Measurements from ENCODE around the gene S100PBP.

S100PBP gene

DNA sequence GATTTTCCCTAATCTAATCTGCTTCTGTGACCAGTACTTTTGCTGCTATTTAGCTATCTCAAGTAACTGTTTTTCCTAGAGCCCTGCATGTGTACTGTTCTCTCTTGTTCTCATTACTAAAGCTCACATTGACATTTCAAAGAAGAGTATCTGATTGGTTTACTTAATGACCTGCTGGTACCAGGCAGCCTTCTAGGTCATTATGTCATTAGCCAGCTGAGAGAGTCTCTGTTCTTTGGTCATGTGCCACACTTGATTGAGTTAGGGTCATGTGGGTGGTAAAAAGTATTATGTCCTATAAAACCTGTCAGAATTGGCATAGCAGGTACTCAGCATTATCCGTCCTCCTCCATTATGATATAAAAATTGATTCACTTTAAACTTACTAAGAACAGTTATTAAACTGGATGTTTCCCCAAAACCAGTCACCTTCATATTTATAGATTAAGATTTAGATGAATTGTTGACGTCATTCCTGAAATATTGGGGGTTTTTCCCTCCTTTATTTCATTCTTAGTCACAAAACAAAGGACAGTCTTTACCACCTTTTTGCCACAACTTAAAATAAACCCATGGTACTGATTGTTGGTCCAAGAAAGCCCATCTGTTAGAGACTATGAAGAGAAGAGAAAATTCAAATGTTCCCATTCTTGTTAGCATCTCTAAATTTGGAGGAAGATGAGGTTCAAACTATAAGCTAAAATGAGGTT is 31.1 kb downstream of the S100PBP start:
- no peak overlapping the region for H3K4me3 ChIP-seq (ENCODE audit: low read length)
- H3K4me1 ChIP-seq (ENCODE audit: control insufficient read depth, insufficient read depth, low read length), result no peaks in the 10 kb centered on the region
- H3K9me3 ChIP-seq (ENCODE audit: control insufficient read depth, low read length), result no peaks in the 10 kb centered on the region
- H3K9ac ChIP-seq (ENCODE audit: low read length), result no peak overlapping the region
- peaks cover 35% of the 10 kb centered on the region for H3K36me3 ChIP-seq (ENCODE audit: control insufficient read depth, insufficient read depth, low read length, severe bottlenecking)
- H3K27me3 ChIP-seq (replicated peaks; ENCODE audit: control insufficient read depth, insufficient read depth, low read length), result no peaks in the 10 kb centered on the region
- DNase-seq (ENCODE audit: low read depth), result no peak

DNA sequence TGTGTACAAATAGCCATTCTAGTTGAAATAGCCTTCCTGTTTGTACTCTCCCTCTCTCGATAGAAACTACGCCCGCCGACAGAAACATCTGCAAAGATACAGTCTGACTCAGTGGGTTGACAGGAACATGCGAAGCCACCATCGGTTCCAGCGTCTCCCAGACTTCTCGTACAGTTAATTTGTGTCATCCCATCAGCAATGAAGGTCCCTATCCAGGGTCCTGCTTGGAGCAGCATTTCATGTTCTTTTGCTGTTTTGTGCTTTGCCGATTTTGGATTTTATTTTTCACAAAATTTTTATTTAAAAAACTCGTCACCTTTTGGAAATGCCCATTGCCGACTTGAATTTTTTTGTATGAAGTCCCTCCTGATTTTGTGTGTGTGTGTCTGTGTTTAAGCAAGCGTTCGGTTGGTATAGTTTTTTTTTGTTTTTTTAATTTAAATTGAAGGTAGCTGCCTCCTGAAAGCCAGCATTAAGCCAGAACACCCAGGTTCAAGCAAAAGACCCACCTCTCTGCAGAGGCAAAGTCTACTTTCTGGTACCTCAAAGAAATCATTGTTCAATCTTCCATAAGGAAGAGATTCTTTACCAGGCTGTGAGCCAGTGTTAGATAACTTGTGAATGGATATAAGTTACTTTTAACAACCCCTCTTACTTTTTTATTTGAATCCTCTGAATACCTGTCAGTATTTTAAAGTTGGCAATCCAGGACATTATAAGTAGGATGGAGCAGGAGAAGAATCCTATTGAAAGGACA is 38.6 kb downstream of the S100PBP start:
- Histone ChIP-seq H3K4me1 (ENCODE audit: control insufficient read depth, insufficient read depth, low read length) (no peaks in the 10 kb centered on the region), H3K27me3 (replicated peaks; ENCODE audit: control insufficient read depth, insufficient read depth, low read length) (no peaks in the 10 kb centered on the region), H3K9ac (ENCODE audit: low read length) (no peak overlapping the region), H3K4me3 (ENCODE audit: low read length) (no peak overlapping the region), H3K36me3 (ENCODE audit: control insufficient read depth, insufficient read depth, low read length, severe bottlenecking) (peaks cover 60% of the 10 kb centered on the region), H3K9me3 (ENCODE audit: control insufficient read depth, low read length) (no peaks in the 10 kb centered on the region)
- DNase-seq (ENCODE audit: low read depth), result no peak

DNA sequence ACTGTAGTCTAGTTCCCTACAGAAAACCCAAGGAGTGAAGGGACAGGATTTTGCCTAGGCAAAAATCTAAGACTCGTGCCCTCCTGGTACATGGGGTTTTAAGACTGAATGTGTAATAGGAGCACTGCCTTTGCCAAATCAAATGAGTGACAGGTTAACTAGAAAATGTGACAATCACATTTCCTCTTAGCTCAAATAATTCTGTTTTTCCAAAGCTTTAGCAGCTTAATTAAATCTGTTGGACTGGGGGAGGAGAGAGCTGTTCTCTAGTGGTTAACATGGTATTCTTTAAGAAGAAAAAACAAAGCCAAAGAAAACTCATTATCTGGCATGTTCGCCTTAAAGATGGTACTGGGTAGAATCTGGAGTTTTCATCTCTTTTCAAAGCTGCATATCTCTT is 40.7 kb downstream of the S100PBP start:
- no peak for DNase-seq (ENCODE audit: low read depth)
- peaks cover 55% of the 10 kb centered on the region for H3K36me3 ChIP-seq (ENCODE audit: control insufficient read depth, insufficient read depth, low read length, severe bottlenecking)
- H3K9me3 ChIP-seq (ENCODE audit: control insufficient read depth, low read length), result no peaks in the 10 kb centered on the region
- no peak overlapping the region for H3K4me3 ChIP-seq (ENCODE audit: low read length)
- no peaks in the 10 kb centered on the region for H3K27me3 ChIP-seq (replicated peaks; ENCODE audit: control insufficient read depth, insufficient read depth, low read length)
- peaks cover 6% of the 10 kb centered on the region for H3K4me1 ChIP-seq (ENCODE audit: control insufficient read depth, insufficient read depth, low read length)
- H3K9ac ChIP-seq (ENCODE audit: low read length), result no peak overlapping the region

DNA sequence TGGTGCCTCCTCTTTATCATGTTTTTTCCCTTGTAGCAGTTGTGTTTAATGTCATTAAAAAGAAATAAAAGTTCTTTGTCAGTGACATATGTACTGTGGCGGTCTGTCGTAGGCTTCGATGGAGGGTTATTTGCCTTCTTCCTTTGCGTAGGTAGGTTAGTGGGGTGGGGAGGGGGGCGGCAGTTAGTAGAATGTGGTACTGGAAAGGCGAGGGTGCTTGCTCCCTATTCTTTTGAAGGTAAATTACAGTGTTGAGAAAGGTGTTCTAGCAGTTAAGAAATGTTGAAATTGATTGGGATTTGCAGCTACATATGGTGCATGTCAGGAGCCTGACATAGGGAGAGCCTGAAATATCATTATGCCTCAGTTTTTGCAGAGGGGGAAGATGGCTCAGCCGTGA is 41.3 kb downstream of the S100PBP start:
- Histone ChIP-seq H3K4me1 (ENCODE audit: control insufficient read depth, insufficient read depth, low read length) (peaks cover 6% of the 10 kb centered on the region), H3K27me3 (replicated peaks; ENCODE audit: control insufficient read depth, insufficient read depth, low read length) (no peaks in the 10 kb centered on the region), H3K36me3 (ENCODE audit: control insufficient read depth, insufficient read depth, low read length, severe bottlenecking) (peaks cover 49% of the 10 kb centered on the region), H3K9ac (ENCODE audit: low read length) (no peak overlapping the region), H3K9me3 (ENCODE audit: control insufficient read depth, low read length) (no peaks in the 10 kb centered on the region), H3K4me3 (ENCODE audit: low read length) (no peak overlapping the region)
- DNase-seq (ENCODE audit: low read depth), result no peak

DNA sequence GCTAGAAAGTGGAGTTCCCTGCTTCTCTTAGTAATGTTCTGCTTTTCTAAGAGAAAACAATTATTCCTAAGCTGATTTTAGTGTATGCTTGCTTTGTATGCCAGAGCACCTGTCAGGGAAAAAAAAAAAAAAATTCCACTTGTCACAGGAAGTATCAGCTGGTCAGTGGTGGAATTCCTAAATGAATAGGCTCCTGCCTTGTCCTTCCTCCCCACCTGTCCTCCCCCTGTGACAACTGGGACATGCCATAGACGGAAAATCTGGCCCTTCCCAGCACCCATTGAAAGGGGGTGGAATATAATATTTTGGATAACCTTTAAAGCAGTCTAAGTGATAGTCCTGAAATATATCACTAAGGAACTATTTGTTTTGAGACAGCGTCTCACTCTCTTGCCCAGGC is 42.5 kb downstream of the S100PBP start:
- Histone ChIP-seq H3K4me3 (ENCODE audit: low read length) (no peak overlapping the region), H3K4me1 (ENCODE audit: control insufficient read depth, insufficient read depth, low read length) (peaks cover 6% of the 10 kb centered on the region), H3K36me3 (ENCODE audit: control insufficient read depth, insufficient read depth, low read length, severe bottlenecking) (peaks cover 38% of the 10 kb centered on the region), H3K9ac (ENCODE audit: low read length) (no peak overlapping the region), H3K9me3 (ENCODE audit: control insufficient read depth, low read length) (no peaks in the 10 kb centered on the region), H3K27me3 (replicated peaks; ENCODE audit: control insufficient read depth, insufficient read depth, low read length) (no peaks in the 10 kb centered on the region)
- DNase-seq (ENCODE audit: low read depth), result no peak

DNA sequence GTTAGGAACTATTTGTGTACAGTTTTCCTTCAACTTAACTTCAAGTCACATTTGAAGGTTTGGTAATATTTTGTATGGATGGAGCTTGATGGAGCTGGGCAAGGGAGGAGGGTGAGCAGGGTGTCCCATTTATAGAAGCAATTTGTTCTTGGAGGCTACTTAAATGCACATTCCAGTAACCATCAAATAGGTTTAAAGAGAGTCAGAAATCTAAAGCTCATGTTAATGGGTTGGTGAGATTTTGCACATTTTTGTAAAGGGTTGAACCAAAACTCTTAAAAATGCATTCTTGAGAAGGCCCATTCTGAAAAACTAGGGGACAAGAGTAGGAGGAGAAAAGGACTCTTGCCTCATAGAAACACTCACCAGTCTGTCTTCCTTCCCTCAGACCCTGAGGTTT is 43.1 kb downstream of the S100PBP start:
- no peaks in the 10 kb centered on the region for H3K27me3 ChIP-seq (replicated peaks; ENCODE audit: control insufficient read depth, insufficient read depth, low read length)
- H3K36me3 ChIP-seq (ENCODE audit: control insufficient read depth, insufficient read depth, low read length, severe bottlenecking), result peaks cover 31% of the 10 kb centered on the region
- H3K4me1 ChIP-seq (ENCODE audit: control insufficient read depth, insufficient read depth, low read length), result peaks cover 6% of the 10 kb centered on the region
- H3K9me3 ChIP-seq (ENCODE audit: control insufficient read depth, low read length), result no peaks in the 10 kb centered on the region
- no peak for DNase-seq (ENCODE audit: low read depth)
- H3K4me3 ChIP-seq (ENCODE audit: low read length), result no peak overlapping the region
- no peak overlapping the region for H3K9ac ChIP-seq (ENCODE audit: low read length)

DNA sequence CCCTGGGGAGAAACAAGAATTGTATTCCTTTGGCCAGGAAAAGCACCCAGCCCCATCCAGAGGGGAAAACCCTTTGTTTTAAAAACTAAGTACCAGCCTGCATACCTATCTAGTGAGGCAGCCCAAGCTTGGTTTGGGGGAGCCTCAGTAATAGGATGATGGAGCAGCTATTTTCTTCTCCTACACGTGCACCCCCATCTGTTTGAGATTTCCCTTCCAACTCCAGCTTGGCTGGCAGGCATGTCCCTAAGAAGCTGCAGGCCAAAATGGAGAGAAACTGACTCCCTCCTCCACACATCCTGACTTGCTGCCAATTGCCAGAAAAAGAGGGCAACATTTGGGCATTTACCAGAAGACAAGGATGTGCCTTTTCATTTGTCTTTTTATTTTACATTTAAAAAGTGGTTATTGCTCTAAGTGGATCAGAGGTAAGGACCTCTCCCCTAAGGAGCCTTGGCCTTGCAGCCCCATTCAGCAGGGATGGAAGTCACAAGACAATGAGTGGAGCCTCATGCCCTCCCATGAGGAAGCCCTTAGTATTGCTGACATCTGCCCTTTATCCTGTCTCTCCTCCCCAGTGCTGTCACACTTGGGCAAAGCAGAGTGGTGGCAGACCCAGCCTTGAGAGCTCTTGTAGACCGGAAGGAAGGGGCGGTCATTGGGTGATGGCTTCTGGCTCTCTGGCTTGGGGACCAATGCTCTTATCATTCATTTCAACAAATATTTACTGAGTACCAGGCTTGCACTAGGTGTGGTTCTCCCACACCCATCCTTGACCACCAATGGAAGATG is 44.6 kb downstream of the S100PBP start:
- Histone ChIP-seq H3K9ac (ENCODE audit: low read length) (no peak overlapping the region), H3K36me3 (ENCODE audit: control insufficient read depth, insufficient read depth, low read length, severe bottlenecking) (peaks cover 16% of the 10 kb centered on the region), H3K27me3 (replicated peaks; ENCODE audit: control insufficient read depth, insufficient read depth, low read length) (no peaks in the 10 kb centered on the region), H3K4me1 (ENCODE audit: control insufficient read depth, insufficient read depth, low read length) (peaks cover 6% of the 10 kb centered on the region), H3K9me3 (ENCODE audit: control insufficient read depth, low read length) (no peaks in the 10 kb centered on the region), H3K4me3 (ENCODE audit: low read length) (no peak overlapping the region)
- DNase-seq (ENCODE audit: low read depth), result peak; percentile 31

DNA sequence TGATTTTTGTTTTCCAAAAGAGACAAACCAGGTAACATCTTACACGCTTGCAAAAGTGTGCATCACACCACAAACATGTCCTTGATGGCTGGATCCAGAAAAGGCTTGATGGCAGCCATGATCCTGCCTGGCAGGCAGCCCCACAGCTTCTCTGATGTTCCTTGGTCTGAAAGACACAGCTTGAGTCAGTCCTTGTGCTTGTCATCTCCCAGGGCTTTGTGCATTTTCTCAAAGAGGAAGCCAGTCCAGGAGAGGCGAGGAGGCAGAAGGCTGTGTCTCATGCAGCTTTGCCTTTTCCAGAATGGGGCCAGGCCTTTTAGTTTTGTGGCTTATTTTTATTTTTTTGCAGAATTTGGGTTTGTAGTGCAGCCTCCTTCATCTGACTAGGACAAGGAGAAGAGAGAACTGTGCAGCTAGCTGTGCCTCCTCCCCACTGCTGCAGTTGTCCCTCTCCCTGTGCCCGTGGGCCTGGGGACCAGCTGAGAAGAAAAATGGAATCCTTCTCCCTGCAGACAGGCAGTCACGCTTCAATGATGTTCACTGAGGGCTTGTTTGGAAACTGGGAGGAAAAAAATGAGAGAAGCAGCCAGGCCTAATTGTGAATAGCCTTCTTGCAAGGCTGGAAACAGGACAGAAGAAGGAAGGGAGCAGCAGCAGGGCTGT is 45.9 kb downstream of the S100PBP start:
- Histone ChIP-seq H3K36me3 (ENCODE audit: control insufficient read depth, insufficient read depth, low read length, severe bottlenecking) (peaks cover 4% of the 10 kb centered on the region), H3K9ac (ENCODE audit: low read length) (no peak overlapping the region), H3K4me1 (ENCODE audit: control insufficient read depth, insufficient read depth, low read length) (peaks cover 6% of the 10 kb centered on the region), H3K9me3 (ENCODE audit: control insufficient read depth, low read length) (no peaks in the 10 kb centered on the region), H3K4me3 (ENCODE audit: low read length) (no peak overlapping the region), H3K27me3 (replicated peaks; ENCODE audit: control insufficient read depth, insufficient read depth, low read length) (no peaks in the 10 kb centered on the region)
- no peak for DNase-seq (ENCODE audit: low read depth)

DNA sequence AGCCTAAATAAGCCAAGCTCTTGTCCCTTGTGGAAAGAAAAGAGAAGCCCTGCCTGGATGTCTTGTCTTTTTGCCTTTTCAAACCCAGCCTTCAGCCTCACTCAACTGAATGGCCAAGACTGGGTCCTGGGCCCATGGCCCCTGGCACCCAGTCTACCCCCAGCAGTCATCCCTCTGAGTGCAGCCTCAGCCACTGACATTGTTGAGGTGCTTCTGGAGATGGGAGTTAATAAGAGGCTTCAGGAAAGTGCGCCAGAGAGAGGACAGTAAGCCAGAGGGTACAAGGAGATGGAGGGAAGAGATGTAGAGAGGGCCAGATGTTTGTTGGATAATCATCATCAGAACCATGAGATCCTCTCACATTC is 46.4 kb downstream of the S100PBP start:
- Histone ChIP-seq H3K4me1 (ENCODE audit: control insufficient read depth, insufficient read depth, low read length) (peaks cover 6% of the 10 kb centered on the region), H3K9ac (ENCODE audit: low read length) (no peak overlapping the region), H3K27me3 (replicated peaks; ENCODE audit: control insufficient read depth, insufficient read depth, low read length) (no peaks in the 10 kb centered on the region), H3K9me3 (ENCODE audit: control insufficient read depth, low read length) (no peaks in the 10 kb centered on the region), H3K4me3 (ENCODE audit: low read length) (no peak overlapping the region), H3K36me3 (ENCODE audit: control insufficient read depth, insufficient read depth, low read length, severe bottlenecking) (no peaks in the 10 kb centered on the region)
- no peak for DNase-seq (ENCODE audit: low read depth)

DNA sequence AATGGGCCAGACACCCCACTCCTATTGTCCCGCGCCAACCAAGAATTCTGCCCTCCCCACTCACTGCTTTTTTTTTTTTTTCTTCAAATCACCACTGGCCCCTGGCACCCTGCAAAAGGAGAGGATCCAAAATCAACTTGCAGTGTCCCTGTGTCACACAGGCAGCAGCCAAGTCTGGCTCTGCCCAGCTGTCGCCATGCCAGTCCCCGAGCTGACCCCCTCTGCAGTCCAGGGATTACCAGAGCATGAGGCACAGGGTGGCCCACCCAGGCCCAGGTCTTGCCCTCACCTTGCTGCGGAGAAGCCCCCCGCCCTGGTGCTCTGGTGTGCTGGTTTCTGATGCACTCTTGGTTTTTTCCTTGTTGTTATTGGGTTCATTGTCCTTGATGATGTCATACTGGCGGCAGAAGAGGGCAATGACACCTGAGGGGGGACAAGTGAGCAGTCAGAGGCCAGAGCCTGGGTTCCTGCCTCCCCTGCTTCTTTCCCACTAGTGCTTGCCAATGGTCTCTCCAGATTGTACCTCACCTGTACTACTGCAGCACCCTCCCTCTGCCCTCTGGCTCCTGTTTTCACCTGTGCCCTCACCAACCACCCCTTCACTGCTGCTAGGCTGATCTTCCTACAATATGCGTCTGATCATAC is 47.0 kb downstream of the S100PBP start:
- no peaks in the 10 kb centered on the region for H3K27me3 ChIP-seq (replicated peaks; ENCODE audit: control insufficient read depth, insufficient read depth, low read length)
- no peaks in the 10 kb centered on the region for H3K36me3 ChIP-seq (ENCODE audit: control insufficient read depth, insufficient read depth, low read length, severe bottlenecking)
- peaks cover 6% of the 10 kb centered on the region for H3K4me1 ChIP-seq (ENCODE audit: control insufficient read depth, insufficient read depth, low read length)
- no peak overlapping the region for H3K4me3 ChIP-seq (ENCODE audit: low read length)
- H3K9me3 ChIP-seq (ENCODE audit: control insufficient read depth, low read length), result no peaks in the 10 kb centered on the region
- H3K9ac ChIP-seq (ENCODE audit: low read length), result no peak overlapping the region
- no peak for DNase-seq (ENCODE audit: low read depth)

All from adipocyte (in vitro differentiated cells).